Left ventricle myocardium inferior (tissue), 1 donor: ENCODE data around the gene DAB1. TPM values are rescaled to one million over a fixed set of nuclear protein-coding genes. Genes with fewer than 3 reads are reported as not detected.

Experiments
- DNase-seq: peaks from one replicate; pipeline ENCODE4 v3.0.0-alpha.2; 2020
- H3K27ac ChIP-seq: fragments of 200-600 bp; replicated peaks from 2 replicates; pipeline ENCODE4 v1.8.0; 2021
- H3K27me3 ChIP-seq: fragments of 200-600 bp; 2 replicates; pipeline ENCODE4 v1.8.0; 2021; ENCODE audit warnings: low read depth
- H3K36me3 ChIP-seq: fragments of 200-600 bp; 2 replicates; pipeline ENCODE4 v1.8.0; 2021
- H3K4me1 ChIP-seq: fragments of 200-600 bp; 2 replicates; pipeline ENCODE4 v1.8.0; 2021
- H3K4me3 ChIP-seq: fragments of 200-600 bp; 2 replicates; pipeline ENCODE4 v1.8.0; 2021; ENCODE audit warnings: mild to moderate bottlenecking, moderate library complexity
- H3K9me3 ChIP-seq: fragments of 200-600 bp; replicated peaks from 2 replicates; pipeline ENCODE4 v1.8.0; 2021
- CTCF ChIP-seq: fragments of 200-600 bp; IDR thresholded peaks from 2 replicates; pipeline ENCODE4 v1.8.0; 2021; ENCODE audit warnings: antibody characterized with exemption, mild to moderate bottlenecking, borderline replicate concordance
- intact Hi-C: fragments of 100-400 bp; cut with micrococcal nuclease; formaldehyde crosslinking; loops from one replicate; pipeline ENCODE4 v1.11.0; 2022
- total RNA-seq: library from RNA; stranded (reverse); fragmentation: NEBNext Ultra II Directional; extraction: Animal tissue kit (Norgen Biotek cat#: 25700); gene quantifications from one replicate; pipeline ENCODE4 v1.2.1, GENCODE V29; 2021
- donor health status: DM: no; HTN: yes; CAD: no; lungs with severe emphysema.

Gene DAB1
- total RNA-seq, 1 donor from 2014 or later: 0.77 TPM

GRCh38 chr1:57179001-57179400 lies 244.9 kb downstream of the DAB1 start:
- no peak for TF ChIP-seq CTCF
- no peak for DNase-seq
- no peak overlapping the region for H3K27ac ChIP-seq
- no peak overlapping the region for H3K4me3 ChIP-seq
- no peaks in the 10 kb centered on the region for H3K36me3 ChIP-seq
- no peaks in the 10 kb centered on the region for H3K4me1 ChIP-seq
- intact Hi-C loops: no loop called here
- H3K9me3 ChIP-seq: peaks cover 7% of the 10 kb centered on the region
- H3K27me3 ChIP-seq: no peaks in the 10 kb centered on the region

- Histone ChIP-seq H3K36me3 (no peaks in the 10 kb centered on the region), H3K4me3 (no peak overlapping the region), H3K4me1 (no peaks in the 10 kb centered on the region), H3K9me3 (peaks cover 7% of the 10 kb centered on the region), H3K27ac (no peak overlapping the region), H3K27me3 (no peaks in the 10 kb centered on the region)
- intact Hi-C loops: no loop called here
- no peak for TF ChIP-seq CTCF
- DNase-seq: no peak
These were observed 248.4 kb downstream of the DAB1 start for GRCh38 chr1:57175506-57175905.

GRCh38 chr1:57172040-57172439 lies 251.8 kb downstream of the DAB1 start:
- TF ChIP-seq CTCF: no peak
- Histone ChIP-seq H3K4me3 (no peak overlapping the region), H3K4me1 (no peaks in the 10 kb centered on the region), H3K36me3 (no peaks in the 10 kb centered on the region), H3K27me3 (no peaks in the 10 kb centered on the region), H3K27ac (no peak overlapping the region), H3K9me3 (peaks cover 3% of the 10 kb centered on the region)
- DNase-seq: no peak
- intact Hi-C loops: no loop called here

- Histone ChIP-seq H3K4me1 (peaks cover 5% of the 10 kb centered on the region), H3K4me3 (no peak overlapping the region), H3K36me3 (no peaks in the 10 kb centered on the region), H3K9me3 (no peaks in the 10 kb centered on the region), H3K27me3 (no peaks in the 10 kb centered on the region), H3K27ac (no peak overlapping the region)
- TF ChIP-seq CTCF: no peak
- intact Hi-C loops: no loop called here
- no peak for DNase-seq
These were observed 255.9 kb downstream of the DAB1 start for GRCh38 chr1:57167997-57168396.

- DNase-seq: no peak
- no peaks in the 10 kb centered on the region for H3K27me3 ChIP-seq
- H3K27ac ChIP-seq: no peak overlapping the region
- no peaks in the 10 kb centered on the region for H3K9me3 ChIP-seq
- intact Hi-C loops: no loop called here
- peaks cover 6% of the 10 kb centered on the region for H3K4me1 ChIP-seq
- no peaks in the 10 kb centered on the region for H3K36me3 ChIP-seq
- H3K4me3 ChIP-seq: no peak overlapping the region
- no peak for TF ChIP-seq CTCF
These were observed 258.3 kb downstream of the DAB1 start for GRCh38 chr1:57165546-57165945.

- Histone ChIP-seq H3K27ac (no peak overlapping the region), H3K36me3 (no peaks in the 10 kb centered on the region), H3K27me3 (no peaks in the 10 kb centered on the region), H3K9me3 (no peaks in the 10 kb centered on the region), H3K4me1 (peaks cover 6% of the 10 kb centered on the region), H3K4me3 (no peak overlapping the region)
- intact Hi-C loops: no loop called here
- no peak for DNase-seq
- TF ChIP-seq CTCF: no peak
These were observed 259.3 kb downstream of the DAB1 start for GRCh38 chr1:57164584-57164983.
